Measurements from ENCODE around the gene CD177.
"Not testable (repeated sequence)": the region's sequence is repeated elsewhere in the genome, so short reads cannot be mapped to it uniquely, and the experiment has no call there.

CD177 gene

GRCh38 chr19:43391552-43391935, 38.1 kb downstream of the CD177 start:
- not testable (repeated sequence) for H3K4me2 ChIP-seq (ENCODE audit: low read length); H2AFZ ChIP-seq (ENCODE audit: low read length); H3K27me3 ChIP-seq (ENCODE audit: insufficient read depth, low read length); H3K9me3 ChIP-seq (ENCODE audit: low read length); H3K36me3 ChIP-seq (ENCODE audit: insufficient read depth, low read length); H3F3A ChIP-seq (ENCODE audit: insufficient read depth, low read length); H3K4me3 ChIP-seq (ENCODE audit: low read depth, low read length, poor library complexity, severe bottlenecking); H3K79me2 ChIP-seq (ENCODE audit: insufficient read depth, low read length); H4K20me1 ChIP-seq (ENCODE audit: insufficient read depth, low read length); H3K4me1 ChIP-seq (ENCODE audit: insufficient read depth, low read length, severe bottlenecking); H3K9ac ChIP-seq (ENCODE audit: low read length); H3K27ac ChIP-seq (ENCODE audit: low read depth, low read length, poor library complexity, severe bottlenecking); H3K9me2 ChIP-seq (ENCODE audit: low read depth, low read length)

GRCh38 chr19:43393501-43393900, 40.0 kb downstream of the CD177 start:
- not testable (repeated sequence) for H3K36me3 ChIP-seq (ENCODE audit: insufficient read depth, low read length); H3K9ac ChIP-seq (ENCODE audit: low read length); H3K79me2 ChIP-seq (ENCODE audit: insufficient read depth, low read length); H3K4me2 ChIP-seq (ENCODE audit: low read length); H4K20me1 ChIP-seq (ENCODE audit: insufficient read depth, low read length); H3K4me1 ChIP-seq (ENCODE audit: insufficient read depth, low read length, severe bottlenecking); H3K27me3 ChIP-seq (ENCODE audit: insufficient read depth, low read length); H3K27ac ChIP-seq (ENCODE audit: low read depth, low read length, poor library complexity, severe bottlenecking); H3K9me2 ChIP-seq (ENCODE audit: low read depth, low read length); H2AFZ ChIP-seq (ENCODE audit: low read length); H3F3A ChIP-seq (ENCODE audit: insufficient read depth, low read length); H3K9me3 ChIP-seq (ENCODE audit: low read length); H3K4me3 ChIP-seq (ENCODE audit: low read depth, low read length, poor library complexity, severe bottlenecking)

GRCh38 chr19:43395561-43395960, 42.1 kb downstream of the CD177 start:
- H3K36me3 ChIP-seq (ENCODE audit: insufficient read depth, low read length), result no peaks in the 10 kb centered on the region
- no peaks in the 10 kb centered on the region for H3F3A ChIP-seq (ENCODE audit: insufficient read depth, low read length)
- no peak overlapping the region for H3K9ac ChIP-seq (ENCODE audit: low read length)
- no peaks in the 10 kb centered on the region for H3K4me1 ChIP-seq (ENCODE audit: insufficient read depth, low read length, severe bottlenecking)
- H3K9me2 ChIP-seq (ENCODE audit: low read depth, low read length), result no peaks in the 10 kb centered on the region
- H3K27me3 ChIP-seq (ENCODE audit: insufficient read depth, low read length), result no peaks in the 10 kb centered on the region
- no peak overlapping the region for H3K27ac ChIP-seq (ENCODE audit: low read depth, low read length, poor library complexity, severe bottlenecking)
- H3K4me3 ChIP-seq (ENCODE audit: low read depth, low read length, poor library complexity, severe bottlenecking), result no peak overlapping the region
- no peaks in the 10 kb centered on the region for H4K20me1 ChIP-seq (ENCODE audit: insufficient read depth, low read length)
- H2AFZ ChIP-seq (ENCODE audit: low read length), result no peak overlapping the region
- H3K79me2 ChIP-seq (ENCODE audit: insufficient read depth, low read length), result no peaks in the 10 kb centered on the region
- TF ChIP-seq, protein P1, sequence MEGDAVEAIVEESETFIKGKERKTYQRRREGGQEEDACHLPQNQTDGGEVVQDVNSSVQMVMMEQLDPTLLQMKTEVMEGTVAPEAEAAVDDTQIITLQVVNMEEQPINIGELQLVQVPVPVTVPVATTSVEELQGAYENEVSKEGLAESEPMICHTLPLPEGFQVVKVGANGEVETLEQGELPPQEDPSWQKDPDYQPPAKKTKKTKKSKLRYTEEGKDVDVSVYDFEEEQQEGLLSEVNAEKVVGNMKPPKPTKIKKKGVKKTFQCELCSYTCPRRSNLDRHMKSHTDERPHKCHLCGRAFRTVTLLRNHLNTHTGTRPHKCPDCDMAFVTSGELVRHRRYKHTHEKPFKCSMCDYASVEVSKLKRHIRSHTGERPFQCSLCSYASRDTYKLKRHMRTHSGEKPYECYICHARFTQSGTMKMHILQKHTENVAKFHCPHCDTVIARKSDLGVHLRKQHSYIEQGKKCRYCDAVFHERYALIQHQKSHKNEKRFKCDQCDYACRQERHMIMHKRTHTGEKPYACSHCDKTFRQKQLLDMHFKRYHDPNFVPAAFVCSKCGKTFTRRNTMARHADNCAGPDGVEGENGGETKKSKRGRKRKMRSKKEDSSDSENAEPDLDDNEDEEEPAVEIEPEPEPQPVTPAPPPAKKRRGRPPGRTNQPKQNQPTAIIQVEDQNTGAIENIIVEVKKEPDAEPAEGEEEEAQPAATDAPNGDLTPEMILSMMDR (IDR thresholded peaks at IDR 0.05; ENCODE audit: low read length), result no peak
- TF ChIP-seq EZH2 (IDR thresholded peaks at IDR 0.05; ENCODE audit: borderline replicate concordance, low read length), result no peak
- H3K9me3 ChIP-seq (ENCODE audit: low read length), result no peaks in the 10 kb centered on the region
- no peak overlapping the region for H3K4me2 ChIP-seq (ENCODE audit: low read length)

DNA sequence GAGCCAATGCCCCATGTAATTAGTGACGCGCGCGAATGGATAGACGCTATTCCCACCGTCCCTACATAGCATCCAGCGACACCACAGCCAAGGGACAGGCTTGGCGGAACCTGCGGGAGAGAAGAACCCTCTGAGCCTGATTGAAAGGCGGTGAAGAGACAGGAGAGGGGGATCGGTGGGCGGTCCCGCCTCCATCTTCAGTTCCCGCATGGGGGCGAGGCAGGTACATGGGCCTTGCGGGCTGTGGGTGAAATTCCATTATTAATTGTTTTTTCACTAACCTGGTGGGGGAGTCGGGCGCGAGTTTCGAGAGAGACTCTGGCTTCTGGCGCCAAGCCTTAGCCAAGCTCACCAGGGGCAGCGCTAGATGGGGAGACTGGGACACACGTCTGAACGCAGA, 52.8 kb downstream of the CD177 start:
- Histone ChIP-seq H2AFZ (ENCODE audit: low read length) (no peak overlapping the region), H3K9me3 (ENCODE audit: low read length) (no peaks in the 10 kb centered on the region), H3K4me3 (ENCODE audit: low read depth, low read length, poor library complexity, severe bottlenecking) (no peak overlapping the region)

More for the DNA sequence above, 52.8 kb downstream of the CD177 start:
- no peak for TF ChIP-seq EZH2 (IDR thresholded peaks at IDR 0.05; ENCODE audit: borderline replicate concordance, low read length)
- TF ChIP-seq, protein P1 (IDR thresholded peaks at IDR 0.05; ENCODE audit: low read length), result no peak
- Histone ChIP-seq H3K9ac (ENCODE audit: low read length) (no peak overlapping the region), H4K20me1 (ENCODE audit: insufficient read depth, low read length) (no peaks in the 10 kb centered on the region), H3K4me2 (ENCODE audit: low read length) (no peak overlapping the region), H3K9me2 (ENCODE audit: low read depth, low read length) (no peaks in the 10 kb centered on the region), H3K4me1 (ENCODE audit: insufficient read depth, low read length, severe bottlenecking) (no peaks in the 10 kb centered on the region), H3K79me2 (ENCODE audit: insufficient read depth, low read length) (no peaks in the 10 kb centered on the region), H3F3A (ENCODE audit: insufficient read depth, low read length) (no peaks in the 10 kb centered on the region), H3K27me3 (ENCODE audit: insufficient read depth, low read length) (no peaks in the 10 kb centered on the region), H3K36me3 (ENCODE audit: insufficient read depth, low read length) (no peaks in the 10 kb centered on the region), H3K27ac (ENCODE audit: low read depth, low read length, poor library complexity, severe bottlenecking) (no peak overlapping the region)

All from OCI-LY1 (cell line).